Esophagus squamous epithelium (tissue), 5 donors: ENCODE results near the gene LARP4B. TPM values are rescaled to one million over a fixed set of nuclear protein-coding genes. Genes with fewer than 3 reads are reported as not detected.
"Not testable (repeated sequence)": the region's sequence is repeated elsewhere in the genome, so short reads cannot be mapped to it uniquely, and the experiment has no call there.

Source experiments
- DNase-seq: peaks from one replicate; lab custom pipeline; 2025; lab: John Stamatoyannopoulos, UW
- H3K27ac ChIP-seq, 4 donors: fragments of 200-600 bp; sonication (generic); one replicate each; pipeline ENCODE4 v1.5.1; 2016 to 2019; ENCODE audit warnings: mild to moderate bottlenecking in 1 of 4
- H3K27me3 ChIP-seq, 4 donors: fragments of 200-600 bp; sonication (generic); 1 replicate in 3 of 4; 2 replicates in 1 of 4; pipeline versions ENCODE4 v1.5.1 to v1.6.0; 2017 to 2021; ENCODE audit warnings: antibody characterized with exemption in 1 of 4
- H3K36me3 ChIP-seq, 3 donors: fragments of 200-600 bp; sonication (generic); one replicate each; pipeline ENCODE4 v1.5.1; 2016 to 2019
- H3K4me1 ChIP-seq, 3 donors: fragments of 200-600 bp; sonication (generic); one replicate each; pipeline ENCODE4 v1.5.1; 2017 to 2019
- H3K4me3 ChIP-seq, 4 donors: fragments of 200-600 bp; sonication (generic); 1 replicate in 3 of 4; 2 replicates in 1 of 4; pipeline ENCODE4 v1.5.1; 2016 to 2019; ENCODE audit warnings: mild to moderate bottlenecking in 2 of 4, moderate library complexity in 1 of 4
- H3K9me3 ChIP-seq, 3 donors: fragments of 200-600 bp; sonication (generic); one replicate each; pipeline ENCODE4 v1.5.1; 2016 to 2019
- POLR2A ChIP-seq, 4 donors: fragments of 450-650 bp; IDR thresholded peaks; one replicate each; pipeline ENCODE4 v1.6.1; 2017; ENCODE audit warnings: antibody characterized with exemption in 4 of 4, mild to moderate bottlenecking in 4 of 4, moderate library complexity in 3 of 4
- WGBS, 2 donors: methylation state at CpG; one replicate each; pipeline ENCODE4 v1.1.5; 2018; 5-methylcytosine and 5-hydroxymethylcytosine counted together
- intact Hi-C: fragments of 100-400 bp; cut with DNase I; formaldehyde crosslinking; loops from one replicate; pipeline ENCODE4 v1.15.0; 2022
- total RNA-seq, 4 donors: library from RNA; depleted of rRNA; stranded (reverse); fragments of >200 nt; gene quantifications; one replicate each; pipeline ENCODE4 v1.1.0, GENCODE V29; 2016
- TF ChIP-seq, protein P1 (sequence below), 6 experiments: fragments of 450-650 bp in 4 of 6; fragments of 200-600 bp in 2 of 6; sonication (generic) in 2 of 6; IDR thresholded peaks; one replicate each; pipeline ENCODE4 v1.5.1; 2016 to 2019; ENCODE audit warnings: antibody characterized with exemption in 6 of 6, mild to moderate bottlenecking in 4 of 6, moderate library complexity in 4 of 6
- donor health status: DM: yes; HTN: yes; CAD: no.

The LARP4B gene
- total RNA-seq, 4 donors from 2014 or later: 32.7 to 75.5 (median 63.4) TPM

DNA sequence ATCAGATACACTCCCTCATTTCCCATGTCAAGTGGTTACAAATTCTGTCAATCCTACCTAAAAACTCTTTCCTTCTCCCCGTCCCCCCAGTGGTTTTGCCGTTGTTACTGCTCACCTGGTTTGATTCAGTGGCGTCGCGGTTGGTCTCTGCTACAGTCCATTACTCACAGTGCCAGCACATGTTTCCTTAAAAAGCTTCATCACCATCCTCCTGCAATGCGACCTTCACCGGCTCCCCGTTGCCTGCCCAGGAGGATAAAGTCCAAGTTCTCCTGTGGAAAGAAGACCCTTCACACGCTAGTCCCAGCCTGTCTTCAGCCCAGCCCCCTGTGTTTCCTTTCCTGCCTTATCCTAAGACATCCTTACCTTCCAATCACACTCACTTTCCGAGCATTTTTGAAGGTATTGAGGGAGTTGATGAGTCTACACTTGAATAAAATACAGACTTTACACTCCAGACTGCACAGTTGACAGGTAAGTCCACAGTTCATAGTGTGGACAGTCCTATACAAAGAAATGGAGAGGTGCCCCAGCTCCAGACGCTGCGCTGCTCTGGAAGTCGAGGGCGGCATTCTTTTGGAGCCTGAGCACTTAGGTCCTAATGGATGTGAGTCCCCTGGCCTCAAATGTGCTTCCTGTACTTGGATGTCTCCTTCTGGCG is 3.4 kb upstream of the LARP4B start:
- Histone ChIP-seq H3K4me1 (peaks cover 5 to 20% (median 8%) of the 10 kb centered on the region in 3 donors), H3K27ac (no peak overlapping the region), H3K9me3 (no peaks in the 10 kb centered on the region), H3K36me3 (no peaks in the 10 kb centered on the region), H3K27me3 (no peaks in the 10 kb centered on the region), H3K4me3 (no peak overlapping the region)
- TF ChIP-seq, protein P1, sequence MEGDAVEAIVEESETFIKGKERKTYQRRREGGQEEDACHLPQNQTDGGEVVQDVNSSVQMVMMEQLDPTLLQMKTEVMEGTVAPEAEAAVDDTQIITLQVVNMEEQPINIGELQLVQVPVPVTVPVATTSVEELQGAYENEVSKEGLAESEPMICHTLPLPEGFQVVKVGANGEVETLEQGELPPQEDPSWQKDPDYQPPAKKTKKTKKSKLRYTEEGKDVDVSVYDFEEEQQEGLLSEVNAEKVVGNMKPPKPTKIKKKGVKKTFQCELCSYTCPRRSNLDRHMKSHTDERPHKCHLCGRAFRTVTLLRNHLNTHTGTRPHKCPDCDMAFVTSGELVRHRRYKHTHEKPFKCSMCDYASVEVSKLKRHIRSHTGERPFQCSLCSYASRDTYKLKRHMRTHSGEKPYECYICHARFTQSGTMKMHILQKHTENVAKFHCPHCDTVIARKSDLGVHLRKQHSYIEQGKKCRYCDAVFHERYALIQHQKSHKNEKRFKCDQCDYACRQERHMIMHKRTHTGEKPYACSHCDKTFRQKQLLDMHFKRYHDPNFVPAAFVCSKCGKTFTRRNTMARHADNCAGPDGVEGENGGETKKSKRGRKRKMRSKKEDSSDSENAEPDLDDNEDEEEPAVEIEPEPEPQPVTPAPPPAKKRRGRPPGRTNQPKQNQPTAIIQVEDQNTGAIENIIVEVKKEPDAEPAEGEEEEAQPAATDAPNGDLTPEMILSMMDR (IDR thresholded peaks at IDR 0.05): no peak
- TF ChIP-seq POLR2A (IDR thresholded peaks at IDR 0.05): no peak
- WGBS, 2 donors: 78 to 80% methylated on average over 15 of the region's 15 CpGs
- no peak for DNase-seq
- intact Hi-C loops: no loop called here

DNA sequence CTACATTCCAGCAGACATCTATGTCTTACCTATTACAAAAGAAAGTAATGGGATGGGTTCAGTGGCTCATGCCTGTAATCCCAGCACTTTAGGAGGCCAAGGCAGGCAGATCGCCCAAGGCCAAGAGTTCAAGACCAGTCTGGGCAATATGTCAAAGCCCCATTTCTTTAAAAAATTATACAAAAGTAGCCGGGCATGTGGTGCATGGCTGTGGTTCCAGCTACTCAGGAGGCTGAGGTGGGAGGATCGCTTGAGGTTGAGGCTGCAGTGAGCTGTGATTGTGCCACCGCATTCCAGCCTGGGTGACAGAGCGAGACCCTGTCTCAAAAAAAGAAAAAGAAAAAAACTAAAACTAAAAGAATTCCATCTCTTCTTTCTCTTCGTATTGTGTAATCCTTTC is 2.7 kb upstream of the LARP4B start:
- H3K4me1 ChIP-seq: peaks cover 12 to 27% (median 15%) of the 10 kb centered on the region in 3 donors
- H3K36me3 ChIP-seq, DNase-seq, H3K27me3 ChIP-seq, H3K9me3 ChIP-seq, H3K4me3 ChIP-seq, intact Hi-C loops, H3K27ac ChIP-seq: not testable (repeated sequence)
- WGBS, 2 donors: 82 to 96% methylated on average over 6 of the region's 6 CpGs

DNA sequence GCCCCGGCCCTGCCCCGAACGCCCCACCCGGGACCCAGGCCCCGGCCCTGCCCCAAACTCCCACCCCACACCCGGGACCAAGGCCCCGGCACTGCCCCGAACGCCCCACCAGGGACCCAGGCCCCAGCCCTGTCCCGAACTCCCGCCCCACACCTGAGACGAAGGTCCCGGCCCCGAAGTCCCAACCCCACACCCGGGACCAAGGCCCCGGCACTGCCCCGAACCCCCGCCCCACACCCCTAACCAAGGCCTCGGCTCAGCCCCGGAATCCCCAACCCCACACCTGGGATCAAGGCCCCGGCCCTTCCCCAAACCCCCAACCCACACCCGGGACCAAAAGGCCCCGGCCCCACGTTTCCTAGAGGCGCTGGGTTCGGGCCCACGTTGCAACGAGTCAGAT is 1.1 kb upstream of the LARP4B start:
- no peaks in the 10 kb centered on the region for H3K9me3 ChIP-seq
- H3K4me1 ChIP-seq: peaks cover 21 to 42% (median 25%) of the 10 kb centered on the region in 3 donors
- H3K36me3 ChIP-seq: no peaks in the 10 kb centered on the region
- peak overlapping the region in 3 of 4 donors; percentile 72 to 92 (median 86) for H3K4me3 ChIP-seq
- intact Hi-C loops: no loop called here
- no peaks in the 10 kb centered on the region for H3K27me3 ChIP-seq
- WGBS, 2 donors: 88 to 93% methylated on average over 4 of the region's 28 CpGs
- DNase-seq: no peak
- TF ChIP-seq, protein P1 (IDR thresholded peaks at IDR 0.05): no peak
- no peak for TF ChIP-seq POLR2A (IDR thresholded peaks at IDR 0.05)
- H3K27ac ChIP-seq: peak overlapping the region; percentile 98 to 100 (median 100)

DNA sequence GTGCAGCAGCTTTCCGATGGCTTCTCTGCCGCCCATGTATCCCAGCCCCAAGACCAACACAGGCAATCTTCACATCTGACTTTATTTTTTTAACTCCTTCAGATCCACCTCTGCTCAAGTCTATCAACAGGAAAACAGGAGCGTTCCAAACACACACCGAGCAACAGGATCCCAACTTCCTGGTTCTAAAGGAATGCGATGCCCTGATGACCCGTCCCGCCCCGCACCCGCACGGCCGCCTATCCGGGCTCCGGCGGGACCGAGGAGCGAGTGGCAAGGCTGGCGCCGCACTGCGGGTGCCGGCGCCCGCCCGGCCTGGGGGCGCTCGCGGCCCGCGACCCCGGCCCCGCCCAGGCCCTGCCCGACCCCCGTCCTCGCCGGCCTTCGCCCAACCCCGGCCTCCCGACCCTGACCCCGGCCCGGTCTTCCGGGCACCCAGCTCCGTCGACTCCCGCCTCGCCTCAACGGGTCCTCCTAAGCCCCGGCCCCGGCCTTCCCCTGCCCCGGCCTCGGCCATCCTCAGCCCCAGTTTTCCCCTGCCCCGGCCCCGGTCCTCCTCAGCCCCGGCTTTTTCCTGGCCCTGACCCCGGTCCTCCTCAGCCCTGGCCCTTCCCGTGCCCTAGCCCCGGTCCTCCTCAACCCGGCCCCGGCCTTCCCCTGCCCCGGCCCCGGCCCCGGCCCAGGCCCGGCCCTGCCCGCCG is 730 bp downstream of the LARP4B start:
- no peaks in the 10 kb centered on the region for H3K9me3 ChIP-seq
- WGBS, 2 donors: 0% methylated on average over 6 to 8 of the region's 63 CpGs
- H3K4me3 ChIP-seq: peak overlapping the region; percentile 72 to 92 (median 82)
- peak overlapping the region; percentile 92 to 100 (median 99) for H3K27ac ChIP-seq
- no peaks in the 10 kb centered on the region for H3K36me3 ChIP-seq
- no peak for DNase-seq
- intact Hi-C loops: no loop called here
- H3K27me3 ChIP-seq: no peaks in the 10 kb centered on the region
- peaks cover 21 to 61% (median 25%) of the 10 kb centered on the region in 3 donors for H3K4me1 ChIP-seq
- TF ChIP-seq POLR2A (IDR thresholded peaks at IDR 0.05): no peak
- TF ChIP-seq, protein P1 (IDR thresholded peaks at IDR 0.05): no peak

DNA sequence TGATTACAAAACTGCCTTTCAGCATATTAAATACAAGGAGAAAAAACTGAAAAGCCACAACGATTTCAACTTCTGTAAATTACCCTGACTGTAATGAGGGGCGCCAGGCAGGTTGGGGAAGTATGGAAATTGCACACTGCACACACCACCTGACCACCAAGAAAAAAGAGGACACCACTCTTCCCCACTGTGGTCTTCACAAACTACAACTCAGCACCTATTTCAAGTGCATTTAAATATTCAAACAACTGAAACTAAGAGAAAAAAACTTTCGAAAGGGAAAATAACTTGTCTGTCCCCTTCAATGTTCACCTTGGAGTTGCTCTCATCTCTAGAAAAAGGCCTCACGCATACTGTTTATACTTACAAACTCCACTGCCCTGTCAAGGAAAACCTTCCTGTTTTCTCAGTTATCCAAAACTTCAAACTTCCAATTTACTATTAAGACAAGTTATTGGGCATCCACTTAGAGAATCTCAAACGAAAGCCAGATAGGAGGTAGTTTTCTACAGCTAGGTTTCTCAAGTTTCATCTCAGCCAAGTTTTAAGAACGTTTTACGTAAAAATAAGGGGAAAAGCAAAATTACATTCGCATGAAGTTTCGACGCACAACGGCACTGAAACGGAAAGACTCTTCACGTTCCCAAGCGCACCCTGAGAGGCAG is 1.4 kb downstream of the LARP4B start:
- intact Hi-C loops: no loop called here
- TF ChIP-seq, protein P1 (IDR thresholded peaks at IDR 0.05): no peak
- TF ChIP-seq POLR2A (IDR thresholded peaks at IDR 0.05): no peak
- H3K36me3 ChIP-seq: peaks cover 0 to 6% (median 0%) of the 10 kb centered on the region in 3 donors
- WGBS, 2 donors: 2 to 3% methylated on average over 14 of the region's 14 CpGs
- DNase-seq: no peak
- H3K27ac ChIP-seq: peak overlapping the region; percentile 92 to 100 (median 99)
- H3K27me3 ChIP-seq: no peaks in the 10 kb centered on the region
- H3K4me3 ChIP-seq: peak overlapping the region; percentile 72 to 92 (median 82)
- H3K9me3 ChIP-seq: no peaks in the 10 kb centered on the region
- H3K4me1 ChIP-seq: peaks cover 23 to 67% (median 25%) of the 10 kb centered on the region in 3 donors
